GM23248 (cell line): ENCODE data around the gene KCNC1.

Experiments
- EZH2 ChIP-seq: fragments of 200-600 bp; sonication (generic); IDR thresholded peaks from 2 replicates; pipeline ENCODE4 v1.6.1; 2018; ENCODE audit warnings: antibody characterized with exemption, mild to moderate bottlenecking; ENCODE audit not compliant: insufficient read depth, poor library complexity, severe bottlenecking
- EZH2phosphoT487 ChIP-seq: fragments of 200-600 bp; sonication (generic); IDR thresholded peaks from 2 replicates; pipeline ENCODE4 v1.6.1; 2018; ENCODE audit warnings: antibody characterized with exemption, moderate library complexity, mild to moderate bottlenecking, low read depth; ENCODE audit not compliant: insufficient read depth

- TF ChIP-seq EZH2 (no peak), EZH2phosphoT487 (no peak)
Measured at GRCh38 chr11:17779861-17780594, 45.4 kb downstream of the KCNC1 start.
